Esophagus muscularis mucosa (tissue), 4 donors: Measurements from ENCODE around the gene DLG5.

Experiments used
- CTCF ChIP-seq, 3 experiments: fragments of 200-600 bp in 2 of 3; fragments of 450-650 bp in 1 of 3; sonication (generic) in 2 of 3; IDR thresholded peaks; one replicate each; pipeline ENCODE4 v1.5.1; 2017 to 2019; ENCODE audit warnings: antibody characterized with exemption in 3 of 3, mild to moderate bottlenecking in 2 of 3, moderate library complexity in 1 of 3
- EP300 ChIP-seq: sonication (generic); formaldehyde crosslinking; IDR thresholded peaks from one replicate; pipeline ENCODE4 v1.6.1; 2017; ENCODE audit warnings: antibody characterized with exemption
- POLR2A ChIP-seq: fragments of 450-650 bp; IDR thresholded peaks from one replicate; pipeline ENCODE4 v1.6.1; 2017; ENCODE audit warnings: antibody characterized with exemption, moderate library complexity, mild to moderate bottlenecking, low read depth
- POLR2AphosphoS5 ChIP-seq, 2 donors: sonication (generic); formaldehyde crosslinking; IDR thresholded peaks; one replicate each; pipeline ENCODE4 v1.6.1; 2017; ENCODE audit warnings: antibody characterized with exemption in 2 of 2

GRCh38 chr10:77780180-77780579 is 146.4 kb downstream of the DLG5 start:
- no peak for TF ChIP-seq EP300
- TF ChIP-seq POLR2AphosphoS5 (IDR thresholded peaks at IDR 0.05) = no peak
- TF ChIP-seq CTCF (IDR thresholded peaks at IDR 0.05) = no peak
- no peak for TF ChIP-seq POLR2A
